GM12892 (cell line): ENCODE results near the gene NPR2.

ENCODE experiments used
- POLR2A ChIP-seq: IDR thresholded peaks from 2 replicates; pipeline ENCODE4 v1.6.1; 2011; ENCODE audit warnings: low read depth, low read length, control low read depth
- POLR2AphosphoS5 ChIP-seq: IDR thresholded peaks from 2 replicates; pipeline ENCODE4 v1.6.1; 2011; ENCODE audit warnings: low read depth, low read length, control low read depth
- TAF1 ChIP-seq: IDR thresholded peaks from 2 replicates; pipeline ENCODE4 v1.6.1; 2011; ENCODE audit warnings: low read depth, mild to moderate bottlenecking, control low read depth, low read length, borderline replicate concordance

GRCh38 chr9:35745569-35745968 is 45.8 kb upstream of the NPR2 start:
- TF ChIP-seq TAF1, result no peak
- no peak for TF ChIP-seq POLR2AphosphoS5
- TF ChIP-seq POLR2A, result no peak
